ENCODE results near the gene ARL9.

The ARL9 gene

DNA sequence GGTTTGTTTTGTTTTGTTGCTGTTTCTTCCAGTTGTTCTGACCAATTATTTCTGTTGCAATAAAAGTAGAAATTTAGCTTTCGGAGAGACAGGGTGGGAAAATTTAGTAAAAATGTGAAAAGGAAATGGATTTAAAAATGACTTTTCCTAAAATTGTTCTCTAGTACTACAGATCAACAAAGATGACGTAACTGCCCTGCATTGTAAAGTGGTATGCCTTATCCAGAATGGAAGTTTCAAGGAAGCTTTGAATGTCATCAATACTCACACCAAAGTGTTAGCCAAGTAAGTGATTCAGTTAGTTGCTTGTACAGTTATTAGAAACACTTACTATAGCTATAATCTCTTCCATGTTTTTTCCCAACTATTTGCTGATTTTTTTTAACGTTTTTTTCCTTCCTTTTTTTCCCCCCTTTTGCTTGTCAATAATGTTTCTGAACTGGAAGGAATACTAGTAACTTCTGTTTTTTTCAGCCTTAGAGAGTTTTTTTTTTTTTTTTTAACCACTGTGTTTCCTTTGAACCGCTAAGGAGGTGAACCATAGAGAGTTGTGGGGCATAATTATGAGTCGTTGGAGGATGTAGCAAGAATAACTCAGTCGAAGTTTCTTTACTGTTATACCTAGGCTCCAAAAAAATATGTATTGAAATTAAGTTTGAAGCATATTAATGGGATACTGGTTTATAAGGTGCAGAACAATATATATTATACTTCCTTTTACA is 35.9 kb upstream of the ARL9 start:
- Histone ChIP-seq H3K4me3 (ENCODE audit: low read length) (peak overlapping the region; percentile 94), H3K27me3 (ENCODE audit: control insufficient read depth, insufficient read depth, low read length) (no peaks in the 10 kb centered on the region), H3K36me3 (ENCODE audit: control insufficient read depth, low read depth, low read length) (peaks cover 44% of the 10 kb centered on the region), H3K27ac (ENCODE audit: low read length) (no peak overlapping the region), H3K4me1 (ENCODE audit: control insufficient read depth, low read depth, low read length) (peaks cover 11% of the 10 kb centered on the region), H3K9ac (ENCODE audit: low read length) (peak overlapping the region; percentile 96), H3K9me3 (ENCODE audit: control insufficient read depth, low read depth, low read length) (no peaks in the 10 kb centered on the region)

DNA sequence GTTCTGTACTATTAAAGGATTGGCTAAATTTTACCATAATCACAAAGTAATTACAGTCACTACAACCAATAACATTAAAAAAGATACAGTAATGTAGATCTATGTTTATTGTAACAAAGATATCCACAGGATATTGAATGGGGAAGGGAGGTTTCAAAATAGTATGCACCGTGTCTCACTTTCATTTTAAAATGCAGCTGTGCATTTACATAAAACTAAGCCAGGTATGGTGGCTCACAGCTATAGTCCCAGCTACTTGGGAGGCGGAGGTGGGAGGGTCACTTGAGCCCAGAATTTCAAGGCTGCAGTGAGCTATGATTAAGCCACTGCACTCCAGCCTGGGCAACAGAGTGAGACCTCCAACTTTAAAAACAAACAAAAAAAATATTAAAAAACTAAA is 29.7 kb upstream of the ARL9 start:
- no peak overlapping the region for H3K4me3 ChIP-seq (ENCODE audit: low read length)
- no peak overlapping the region for H3K27ac ChIP-seq (ENCODE audit: low read length)
- H3K36me3 ChIP-seq (ENCODE audit: control insufficient read depth, low read depth, low read length), result peaks cover 83% of the 10 kb centered on the region

DNA sequence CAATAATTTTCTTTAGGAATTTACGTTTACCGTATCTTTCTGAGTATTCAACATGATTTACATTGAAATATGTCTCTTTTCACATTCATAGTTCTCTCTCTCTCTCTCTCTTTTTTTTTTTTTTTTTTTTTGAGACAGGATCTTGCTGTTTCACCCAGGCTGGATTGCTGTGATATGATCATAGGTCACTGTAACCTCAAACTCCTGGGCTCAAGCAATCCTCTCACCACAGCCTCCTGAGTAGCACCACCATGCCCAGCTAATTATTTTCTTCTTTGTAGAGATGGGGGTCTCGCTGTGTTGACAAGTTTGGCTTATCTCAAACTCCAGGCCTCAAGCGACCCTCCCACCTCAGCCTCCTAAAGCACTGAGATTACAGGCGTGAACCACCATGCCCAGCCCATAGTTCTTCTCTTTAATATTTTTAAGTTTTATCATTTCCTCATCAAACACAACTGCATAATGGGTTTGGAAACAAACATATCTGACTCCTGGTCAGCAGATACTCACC is 28.3 kb upstream of the ARL9 start:
- H3K4me3 ChIP-seq (ENCODE audit: low read length), result no peak overlapping the region
- H3K27ac ChIP-seq (ENCODE audit: low read length), result no peak overlapping the region
- no peaks in the 10 kb centered on the region for H3K9me3 ChIP-seq (ENCODE audit: control insufficient read depth, low read depth, low read length)
- no peaks in the 10 kb centered on the region for H3K27me3 ChIP-seq (ENCODE audit: control insufficient read depth, insufficient read depth, low read length)
- H3K9ac ChIP-seq (ENCODE audit: low read length), result no peak overlapping the region
- H3K4me1 ChIP-seq (ENCODE audit: control insufficient read depth, low read depth, low read length), result no peaks in the 10 kb centered on the region
- H3K36me3 ChIP-seq (ENCODE audit: control insufficient read depth, low read depth, low read length), result peaks cover 78% of the 10 kb centered on the region

More for the DNA sequence above, 29.7 kb upstream of the ARL9 start:
- Histone ChIP-seq H3K27me3 (ENCODE audit: control insufficient read depth, insufficient read depth, low read length) (no peaks in the 10 kb centered on the region), H3K9me3 (ENCODE audit: control insufficient read depth, low read depth, low read length) (no peaks in the 10 kb centered on the region), H3K9ac (ENCODE audit: low read length) (no peak overlapping the region), H3K4me1 (ENCODE audit: control insufficient read depth, low read depth, low read length) (no peaks in the 10 kb centered on the region)

DNA sequence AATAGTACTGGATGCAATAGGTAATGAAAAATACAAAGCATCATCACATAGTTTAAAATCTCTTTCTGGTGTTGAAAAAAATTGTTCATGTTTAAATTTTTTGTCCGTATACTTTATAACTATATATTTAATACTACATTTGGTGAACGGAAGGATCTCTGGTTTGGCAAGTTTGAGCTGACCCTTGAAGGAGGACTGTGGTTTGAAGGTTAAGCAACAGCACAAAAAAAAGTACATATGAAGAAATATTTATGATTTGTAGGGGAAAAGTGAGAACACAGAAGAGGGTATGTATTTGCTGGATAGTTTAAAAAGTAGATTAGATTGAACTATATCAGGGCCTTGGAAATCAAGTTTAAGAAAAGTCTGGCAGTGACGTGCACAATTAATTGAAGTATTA is 24.9 kb upstream of the ARL9 start:
- Histone ChIP-seq H3K9me3 (ENCODE audit: control insufficient read depth, low read depth, low read length) (no peaks in the 10 kb centered on the region), H3K9ac (ENCODE audit: low read length) (no peak overlapping the region), H3K4me1 (ENCODE audit: control insufficient read depth, low read depth, low read length) (no peaks in the 10 kb centered on the region), H3K36me3 (ENCODE audit: control insufficient read depth, low read depth, low read length) (peaks cover 81% of the 10 kb centered on the region), H3K27me3 (ENCODE audit: control insufficient read depth, insufficient read depth, low read length) (no peaks in the 10 kb centered on the region), H3K4me3 (ENCODE audit: low read length) (no peak overlapping the region), H3K27ac (ENCODE audit: low read length) (no peak overlapping the region)

DNA sequence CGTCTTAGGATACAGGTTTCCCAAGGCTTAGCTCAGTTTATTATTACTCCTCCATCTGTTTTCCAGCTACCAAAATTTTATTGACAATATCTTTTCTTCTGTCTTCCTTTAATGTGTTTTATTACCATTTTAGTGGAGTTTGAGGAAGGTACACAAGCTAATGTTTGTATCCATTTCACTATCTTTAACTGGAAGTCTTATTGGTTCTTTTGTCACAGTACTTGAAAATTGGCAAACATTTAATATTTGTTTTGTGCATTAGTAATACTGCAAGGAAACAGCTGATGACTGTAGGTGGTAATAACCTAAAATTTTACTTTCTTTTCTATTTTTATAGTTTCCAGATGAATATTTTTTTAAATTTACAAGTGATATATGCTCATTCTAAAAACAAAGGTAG is 9.3 kb upstream of the ARL9 start:
- Histone ChIP-seq H3K27ac (ENCODE audit: low read length) (no peak overlapping the region), H3K36me3 (ENCODE audit: control insufficient read depth, low read depth, low read length) (peaks cover 52% of the 10 kb centered on the region), H3K9ac (ENCODE audit: low read length) (no peak overlapping the region), H3K4me1 (ENCODE audit: control insufficient read depth, low read depth, low read length) (no peaks in the 10 kb centered on the region), H3K4me3 (ENCODE audit: low read length) (no peak overlapping the region), H3K9me3 (ENCODE audit: control insufficient read depth, low read depth, low read length) (no peaks in the 10 kb centered on the region), H3K27me3 (ENCODE audit: control insufficient read depth, insufficient read depth, low read length) (no peaks in the 10 kb centered on the region)

DNA sequence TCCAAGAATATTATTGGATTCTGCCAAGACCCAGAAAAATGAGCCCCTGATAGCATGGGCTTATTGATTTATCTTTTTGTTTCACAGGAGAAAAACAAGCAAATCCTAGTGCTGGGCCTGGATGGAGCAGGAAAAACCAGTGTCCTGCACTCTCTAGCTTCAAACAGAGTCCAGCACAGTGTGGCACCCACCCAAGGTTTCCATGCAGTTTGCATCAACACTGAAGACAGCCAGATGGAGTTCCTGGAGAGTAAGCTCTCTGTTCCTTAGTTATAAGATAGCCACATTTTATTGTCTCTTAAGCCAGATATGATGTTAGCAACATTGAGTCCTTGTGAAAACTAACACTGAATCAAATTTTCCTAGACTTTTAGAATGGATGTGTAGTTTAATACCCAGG is 5.5 kb downstream of the ARL9 start:
- H3K27ac ChIP-seq (ENCODE audit: low read length), result no peak overlapping the region
- no peaks in the 10 kb centered on the region for H3K9me3 ChIP-seq (ENCODE audit: control insufficient read depth, low read depth, low read length)
- no peak overlapping the region for H3K4me3 ChIP-seq (ENCODE audit: low read length)
- peaks cover 12% of the 10 kb centered on the region for H3K27me3 ChIP-seq (ENCODE audit: control insufficient read depth, insufficient read depth, low read length)
- H3K4me1 ChIP-seq (ENCODE audit: control insufficient read depth, low read depth, low read length), result no peaks in the 10 kb centered on the region
- H3K9ac ChIP-seq (ENCODE audit: low read length), result no peak overlapping the region
- H3K36me3 ChIP-seq (ENCODE audit: control insufficient read depth, low read depth, low read length), result no peaks in the 10 kb centered on the region

DNA sequence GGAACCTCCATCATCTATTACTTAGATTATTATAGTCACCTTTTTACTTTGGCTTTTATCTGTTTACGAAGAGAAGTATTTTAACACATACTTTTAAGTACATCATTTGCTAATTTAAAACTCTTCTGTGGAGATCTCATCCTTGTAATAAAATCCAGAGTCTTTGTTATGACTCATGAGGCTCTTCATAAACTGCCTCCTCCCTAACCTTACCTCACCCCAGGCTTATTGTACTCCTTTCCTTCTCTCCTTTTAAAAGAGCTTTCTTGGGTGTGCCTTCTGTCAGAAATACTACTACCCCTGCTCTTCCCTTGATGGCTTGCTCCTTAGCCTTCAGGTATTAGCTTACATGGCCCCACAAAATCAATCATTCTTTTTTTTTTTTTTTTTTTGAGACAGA is 6.6 kb downstream of the ARL9 start:
- H3K4me3 ChIP-seq (ENCODE audit: low read length), result no peak overlapping the region
- H3K4me1 ChIP-seq (ENCODE audit: control insufficient read depth, low read depth, low read length), result no peaks in the 10 kb centered on the region
- H3K27ac ChIP-seq (ENCODE audit: low read length), result no peak overlapping the region
- H3K9me3 ChIP-seq (ENCODE audit: control insufficient read depth, low read depth, low read length), result no peaks in the 10 kb centered on the region
- no peak overlapping the region for H3K9ac ChIP-seq (ENCODE audit: low read length)
- H3K36me3 ChIP-seq (ENCODE audit: control insufficient read depth, low read depth, low read length), result no peaks in the 10 kb centered on the region
- peaks cover 1% of the 10 kb centered on the region for H3K27me3 ChIP-seq (ENCODE audit: control insufficient read depth, insufficient read depth, low read length)

DNA sequence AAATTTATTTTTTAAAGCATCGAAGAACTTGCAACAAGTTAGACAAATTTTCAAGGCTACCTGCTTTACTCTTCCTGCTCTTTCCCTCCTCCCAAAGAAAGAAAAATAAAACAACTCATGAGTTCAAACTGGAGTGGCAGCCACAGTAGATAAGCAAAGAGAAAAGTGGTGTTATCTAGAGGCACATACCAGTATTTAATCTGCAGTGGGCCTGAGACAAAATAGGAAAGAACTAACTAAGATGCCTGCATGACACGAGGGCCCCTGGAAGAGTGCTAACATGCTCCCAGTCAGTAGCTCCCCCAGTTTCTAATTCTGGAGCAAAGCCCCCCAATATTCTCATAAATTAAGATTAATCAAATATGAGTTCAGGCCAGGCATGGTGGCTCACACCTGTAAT is 7.9 kb downstream of the ARL9 start:
- Histone ChIP-seq H3K36me3 (ENCODE audit: control insufficient read depth, low read depth, low read length) (no peaks in the 10 kb centered on the region), H3K4me3 (ENCODE audit: low read length) (no peak overlapping the region), H3K9ac (ENCODE audit: low read length) (no peak overlapping the region), H3K27me3 (ENCODE audit: control insufficient read depth, insufficient read depth, low read length) (no peaks in the 10 kb centered on the region), H3K27ac (ENCODE audit: low read length) (no peak overlapping the region), H3K9me3 (ENCODE audit: control insufficient read depth, low read depth, low read length) (no peaks in the 10 kb centered on the region), H3K4me1 (ENCODE audit: control insufficient read depth, low read depth, low read length) (no peaks in the 10 kb centered on the region)

DNA sequence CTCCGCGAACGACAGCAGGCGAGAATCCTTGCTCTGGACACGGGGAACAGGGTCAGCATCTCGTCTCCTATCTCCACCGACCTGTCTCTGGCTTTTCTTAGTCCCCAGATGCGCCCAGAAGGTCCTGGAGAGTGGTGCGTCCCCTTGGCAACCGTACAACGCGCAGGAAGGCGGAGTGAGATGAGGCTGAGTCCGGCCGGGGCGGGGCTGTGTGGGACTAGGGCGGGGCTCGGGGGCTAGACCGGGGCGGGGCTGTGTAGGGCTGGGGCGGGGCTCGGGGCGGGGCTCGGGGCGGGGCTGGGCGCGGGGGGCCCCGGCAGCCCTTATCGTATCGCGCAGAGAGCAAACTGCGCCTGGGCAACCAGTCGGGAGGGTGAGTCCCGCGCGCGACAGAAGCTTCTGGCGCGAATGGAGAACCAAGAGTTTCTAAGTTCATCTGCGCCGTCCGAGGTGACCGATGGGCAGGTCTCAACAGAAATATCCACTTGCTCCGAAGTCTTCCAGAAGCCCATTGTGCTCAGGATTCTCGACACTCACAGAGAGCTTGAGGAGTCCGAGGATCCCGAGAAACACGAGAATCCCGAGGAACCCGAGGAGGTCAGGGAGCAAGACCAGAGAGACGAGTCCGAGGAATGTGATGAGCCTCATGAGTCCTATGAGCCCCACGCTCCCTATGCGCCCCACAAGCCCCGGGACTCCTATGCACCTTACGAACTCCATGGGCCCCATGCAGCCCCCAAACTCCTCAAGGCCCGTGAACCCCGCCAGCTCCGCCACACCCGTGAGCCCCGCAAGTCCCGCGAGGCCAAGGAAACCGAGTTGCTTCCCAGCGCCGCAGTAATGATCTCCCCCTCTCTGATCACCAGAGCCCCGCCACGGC is 24.9 kb downstream of the ARL9 start:
- H3K4me3 ChIP-seq (ENCODE audit: low read length), result peak overlapping the region; percentile 77
- H3K9ac ChIP-seq (ENCODE audit: low read length), result peak overlapping the region; percentile 42
- H3K9me3 ChIP-seq (ENCODE audit: control insufficient read depth, low read depth, low read length), result no peaks in the 10 kb centered on the region
- H3K27ac ChIP-seq (ENCODE audit: low read length), result no peak overlapping the region
- no peaks in the 10 kb centered on the region for H3K4me1 ChIP-seq (ENCODE audit: control insufficient read depth, low read depth, low read length)
- peaks cover 47% of the 10 kb centered on the region for H3K27me3 ChIP-seq (ENCODE audit: control insufficient read depth, insufficient read depth, low read length)
- no peaks in the 10 kb centered on the region for H3K36me3 ChIP-seq (ENCODE audit: control insufficient read depth, low read depth, low read length)

DNA sequence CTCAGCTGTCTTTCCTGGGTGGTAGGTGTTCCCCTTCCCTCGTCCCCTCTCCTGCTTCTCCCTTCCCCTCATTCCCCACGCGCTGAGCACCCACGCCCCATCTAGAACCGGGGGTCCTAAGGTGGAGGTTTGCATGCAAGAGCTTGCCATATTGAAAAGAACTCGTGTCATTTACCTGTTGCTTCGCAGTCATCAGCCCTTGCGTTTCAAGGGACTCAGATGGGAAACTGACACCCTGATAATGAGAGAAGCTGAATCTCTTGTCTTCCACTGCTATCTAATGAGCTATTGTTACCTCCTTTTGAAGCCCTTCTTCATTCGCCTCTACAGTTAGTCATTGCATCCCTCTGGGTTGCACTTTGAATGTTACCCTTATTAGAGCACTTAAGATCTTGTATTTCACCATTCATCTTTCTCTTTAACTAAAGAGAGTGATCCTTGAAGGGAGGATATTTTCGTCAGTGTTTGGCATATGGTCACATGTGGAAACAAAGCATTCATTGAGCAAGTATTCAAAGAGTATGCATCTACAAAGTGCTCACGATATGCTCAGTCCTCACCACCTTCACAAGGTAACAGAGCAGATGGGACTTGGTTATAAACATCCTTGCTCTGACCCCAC is 25.7 kb downstream of the ARL9 start:
- Histone ChIP-seq H3K36me3 (ENCODE audit: control insufficient read depth, low read depth, low read length) (no peaks in the 10 kb centered on the region), H3K9me3 (ENCODE audit: control insufficient read depth, low read depth, low read length) (no peaks in the 10 kb centered on the region), H3K4me3 (ENCODE audit: low read length) (peak overlapping the region; percentile 77), H3K27me3 (ENCODE audit: control insufficient read depth, insufficient read depth, low read length) (peaks cover 47% of the 10 kb centered on the region), H3K27ac (ENCODE audit: low read length) (no peak overlapping the region), H3K4me1 (ENCODE audit: control insufficient read depth, low read depth, low read length) (no peaks in the 10 kb centered on the region), H3K9ac (ENCODE audit: low read length) (peak overlapping the region; percentile 42)

DNA sequence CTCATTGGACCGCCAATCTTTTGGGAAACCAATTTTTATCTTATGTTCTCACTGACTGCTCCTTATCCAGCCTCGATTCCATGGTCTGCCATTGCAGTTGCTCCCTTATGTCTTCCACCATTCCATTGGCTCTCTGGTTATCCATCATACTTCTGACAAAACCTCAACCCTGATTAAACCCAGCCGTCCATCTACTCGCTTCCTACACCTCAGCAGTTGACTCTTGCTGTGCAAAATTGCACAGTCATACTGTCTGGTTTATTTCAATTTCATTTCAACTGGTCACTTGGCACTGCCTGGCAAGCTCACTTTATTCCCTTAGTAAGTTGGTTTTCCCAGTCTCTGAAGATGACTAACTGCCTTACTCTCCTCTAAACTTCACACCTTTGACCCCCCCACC is 26.2 kb downstream of the ARL9 start:
- Histone ChIP-seq H3K4me1 (ENCODE audit: control insufficient read depth, low read depth, low read length) (no peaks in the 10 kb centered on the region), H3K27me3 (ENCODE audit: control insufficient read depth, insufficient read depth, low read length) (peaks cover 47% of the 10 kb centered on the region), H3K4me3 (ENCODE audit: low read length) (no peak overlapping the region), H3K9me3 (ENCODE audit: control insufficient read depth, low read depth, low read length) (no peaks in the 10 kb centered on the region), H3K27ac (ENCODE audit: low read length) (no peak overlapping the region), H3K9ac (ENCODE audit: low read length) (no peak overlapping the region), H3K36me3 (ENCODE audit: control insufficient read depth, low read depth, low read length) (no peaks in the 10 kb centered on the region)

Measured in iPS-18a (cell line).